SIG-M5 treated with dmso at 0.1 percent for 504 hours (cell line): ENCODE measurements around the gene ATP1A3.

Experiments used
- DNase-seq: peaks from one replicate; lab custom pipeline; 2025; ENCODE audit not compliant: unreplicated experiment; lab: John Stamatoyannopoulos, UW

The ATP1A3 gene

DNA sequence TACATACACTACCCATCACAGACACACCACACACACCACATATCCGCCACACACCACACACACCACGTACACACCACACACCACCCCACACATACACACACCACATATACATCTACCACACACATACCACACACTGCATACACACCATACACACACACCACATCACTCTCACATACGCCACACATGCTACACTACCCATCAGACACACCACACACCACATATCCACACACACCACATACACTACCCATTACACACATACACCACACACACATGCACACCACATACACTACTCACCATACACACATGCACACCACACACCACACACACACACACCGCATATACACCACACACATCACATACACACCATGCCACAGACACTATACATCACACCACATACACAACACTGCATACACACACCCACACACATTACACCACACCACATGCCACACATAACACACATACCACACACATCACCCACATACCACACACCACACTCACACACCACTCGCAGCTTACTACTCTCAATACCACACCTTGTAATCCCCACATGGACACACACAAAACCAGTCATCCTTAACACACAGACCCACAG is 75.3 kb downstream of the ATP1A3 start:
- DNase-seq, result no peak

DNA sequence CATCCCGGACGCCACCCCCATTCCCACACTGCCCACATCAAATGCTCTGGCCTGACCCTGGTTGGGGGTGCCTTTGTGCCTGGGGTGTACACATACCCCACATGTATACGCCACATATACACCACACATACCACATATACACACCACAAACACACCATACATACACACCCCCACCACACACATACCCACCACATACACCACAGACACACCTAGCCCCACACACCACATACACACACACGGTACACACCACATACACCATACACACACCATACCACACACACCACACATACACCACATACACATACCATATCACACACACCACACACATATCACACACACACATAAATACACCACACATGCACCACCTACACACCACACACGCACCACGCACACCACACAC is 75.9 kb downstream of the ATP1A3 start:
- no peak for DNase-seq

DNA sequence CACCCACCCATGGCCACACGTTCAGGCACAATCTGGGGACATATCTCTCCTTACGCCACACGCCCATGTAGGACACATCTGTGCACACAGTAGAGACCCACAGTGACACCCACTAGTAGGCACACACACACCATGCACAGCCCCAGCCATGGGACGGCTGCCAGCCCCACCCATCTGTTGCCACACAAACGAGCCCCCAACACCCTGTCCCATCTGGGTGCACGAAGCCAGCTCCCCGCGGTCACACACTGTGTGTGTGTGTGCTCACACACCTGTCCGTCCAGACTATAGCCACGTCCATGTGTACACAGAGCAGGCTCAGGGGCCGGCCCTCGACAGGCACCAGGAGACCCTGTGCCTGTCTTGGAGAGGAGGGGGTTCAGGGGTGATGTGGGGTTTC is 76.4 kb downstream of the ATP1A3 start:
- DNase-seq, result no peak
